Small intestine (tissue), 16 donors: ENCODE data around the gene DVL3. TPM values are rescaled to one million over a fixed set of nuclear protein-coding genes. Genes with fewer than 3 reads are reported as not detected.
"Not testable (repeated sequence)": the region's sequence is repeated elsewhere in the genome, so short reads cannot be mapped to it uniquely, and the experiment has no call there.

ENCODE experiments used
- DNase-seq, 2 donors: peaks; one replicate each; pipeline versions ENCODE4 v3.0.0 to v3.0.0-alpha.2; 2013
- FAIRE-seq: peaks from 2 replicates; lab custom pipeline; 2012; peaks lifted over from hg19 to GRCh38; lab: Jason Lieb, UNC
- H3K27ac ChIP-seq, 3 donors: one replicate each; pipeline ENCODE4 v1.5.1; 2013; ENCODE audit warnings: low read length in 2 of 3, mild to moderate bottlenecking in 2 of 3, control low read depth in 1 of 3, inconsistent platforms in 1 of 3, low read depth in 1 of 3, moderate library complexity in 1 of 3
- H3K27me3 ChIP-seq, 3 donors: one replicate each; pipeline ENCODE4 v1.6.1; 2013; ENCODE audit warnings: low read length in 3 of 3, inconsistent platforms in 1 of 3; ENCODE audit not compliant: control insufficient read depth in 3 of 3, insufficient read depth in 3 of 3
- H3K36me3 ChIP-seq, 3 donors: one replicate each; pipeline ENCODE4 v1.6.1; 2013; ENCODE audit warnings: low read length in 3 of 3, inconsistent platforms in 1 of 3, low read depth in 1 of 3, mild to moderate bottlenecking in 1 of 3, moderate library complexity in 1 of 3; ENCODE audit not compliant: control insufficient read depth in 3 of 3, insufficient read depth in 2 of 3
- H3K4me1 ChIP-seq, 3 donors: one replicate each; pipeline ENCODE4 v1.6.1; 2013; ENCODE audit warnings: low read length in 2 of 3, inconsistent platforms in 1 of 3, low read depth in 1 of 3, mild to moderate bottlenecking in 1 of 3, moderate library complexity in 1 of 3; ENCODE audit not compliant: control insufficient read depth in 3 of 3, insufficient read depth in 2 of 3
- H3K4me3 ChIP-seq, 3 donors: one replicate each; pipeline ENCODE4 v1.5.1; 2013; ENCODE audit warnings: low read length in 3 of 3, control low read depth in 1 of 3, inconsistent platforms in 1 of 3, low read depth in 1 of 3, mild to moderate bottlenecking in 1 of 3, moderate library complexity in 1 of 3
- H3K9me3 ChIP-seq, 2 donors: one replicate each; pipeline ENCODE4 v1.6.1; 2013; ENCODE audit warnings: low read depth in 1 of 2, low read length in 1 of 2; ENCODE audit not compliant: control insufficient read depth in 2 of 2, insufficient read depth in 1 of 2
- WGBS, 3 donors: extraction: QIAGEN DNeasy Blood & Tissue Kit; methylation state at CpG; one replicate each; pipeline ENCODE4 v1.1.7; 2013; 5-methylcytosine and 5-hydroxymethylcytosine counted together
- long read RNA-seq, 10 donors: transcript quantifications; one replicate each; lab custom pipeline, GENCODE V29; 2026
- polyA plus RNA-seq, 4 donors: library from polyadenylated mRNA; stranded (reverse) in 3 of 4; unstranded in 1 of 4; fragments of 200-250 nt in 3 of 4; fragments of 120-200 nt in 1 of 4; gene quantifications; one replicate each; pipeline versions ENCODE4 v1.2.1 to v1.2.3, GENCODE V29; 2013
- donor health status: healthy with polysubstance abuse.
- donor health status: control.
- donor health status: control.
- donor health status: Bipolar disorder and iron deficiency.
- donor health status: healthy.

DVL3 gene
- 10 to 100 TPM; 33.5 to 69.6 (median 35.3) TPM for polyA plus RNA-seq
- long read RNA-seq, donor 1 = 0 reads
- long read RNA-seq, donor 2, full-length matches to known transcripts = 3 of 3 reads
- long read RNA-seq, donor 2, partial matches to known transcripts = 0 of 3 reads
- long read RNA-seq, donor 2, other reads (novel, unspliced or antisense) = 0 of 3 reads
- long read RNA-seq, donor 3, full-length matches to known transcripts = 3 of 17 reads
- long read RNA-seq, donor 3, partial matches to known transcripts = 14 of 17 reads
- long read RNA-seq, donor 3, other reads (novel, unspliced or antisense) = 0 of 17 reads
- long read RNA-seq, donor 4 = 0 reads
- long read RNA-seq, donor 5, full-length matches to known transcripts = 2 of 11 reads
- long read RNA-seq, donor 5, partial matches to known transcripts = 9 of 11 reads
- long read RNA-seq, donor 5, other reads (novel, unspliced or antisense) = 0 of 11 reads
- long read RNA-seq, donor 6, full-length matches to known transcripts = 4 of 18 reads
- long read RNA-seq, donor 6, partial matches to known transcripts = 14 of 18 reads
- long read RNA-seq, donor 6, other reads (novel, unspliced or antisense) = 0 of 18 reads
- long read RNA-seq, donor 7 = 0 reads
- long read RNA-seq, donor 8 = 0 reads
- long read RNA-seq, donor 9, full-length matches to known transcripts = 2 of 2 reads
- long read RNA-seq, donor 9, partial matches to known transcripts = 0 of 2 reads
- long read RNA-seq, donor 9, other reads (novel, unspliced or antisense) = 0 of 2 reads
- long read RNA-seq, donor 10, full-length matches to known transcripts = 3 of 28 reads
- long read RNA-seq, donor 10, partial matches to known transcripts = 25 of 28 reads
- long read RNA-seq, donor 10, other reads (novel, unspliced or antisense) = 0 of 28 reads

DNA sequence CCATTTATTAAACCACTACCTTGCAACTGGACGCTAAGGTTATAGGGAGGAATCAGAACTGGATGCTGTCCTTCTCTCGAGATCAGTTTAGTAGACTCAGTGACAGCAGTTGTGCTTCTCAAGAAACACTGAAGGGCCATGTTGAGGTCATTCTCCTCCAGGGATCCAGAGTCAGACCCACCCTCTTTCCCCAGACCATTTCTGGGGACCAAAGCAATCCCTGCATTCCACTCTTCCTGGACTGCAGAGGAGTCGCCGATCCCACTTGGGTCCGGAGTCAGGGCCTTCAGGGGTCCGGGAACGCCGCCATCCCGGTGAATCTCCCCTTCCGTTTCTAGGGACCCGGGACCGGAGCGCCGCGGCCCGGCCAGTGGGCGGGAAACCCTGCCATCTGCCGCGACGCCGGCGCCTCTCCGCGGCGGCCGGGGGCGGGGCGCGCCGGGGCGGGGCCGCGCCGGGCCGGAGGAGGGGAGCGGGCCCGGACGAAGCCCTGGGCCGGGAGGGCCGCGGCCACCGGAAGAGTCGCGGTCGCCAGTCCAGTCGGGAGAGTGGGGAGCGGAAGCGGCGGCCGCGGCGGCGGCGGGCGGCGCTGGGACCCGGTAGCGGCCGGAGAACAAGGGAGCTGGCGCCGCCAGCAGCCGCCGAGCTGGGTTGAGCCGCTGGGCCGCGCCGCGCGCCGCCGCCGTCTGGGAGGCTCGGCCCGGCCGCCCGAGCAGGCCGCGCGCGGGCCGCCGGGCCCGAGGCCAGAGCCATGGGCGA is at the start of gene DVL3:
TSS of gene DVL3 (plus strand) at position 493 of the 759 bp plus-strand sequence. CDS start at position 752, 259 bp downstream.
- Histone ChIP-seq H3K27me3 (no peaks in the 10 kb centered on the region), H3K27ac (peak within 1 kb of the TSS; percentile 61 to 96 (median 94)), H3K4me1 (peaks cover 3 to 13% (median 8%) of the 10 kb centered on the region in 3 donors), H3K9me3 (no peaks in the 10 kb centered on the region), H3K36me3 (peaks cover 0 to 8% (median 0%) of the 10 kb centered on the region in 3 donors), H3K4me3 (peak within 1 kb of the TSS; percentile 78 to 99 (median 97))
- 1% methylated on average over 41 to 84 of the region's 84 CpGs for WGBS, 3 donors
- peak; percentile 66 to 86 for DNase-seq
- no peak for FAIRE-seq

GRCh38 chr3:184110316-184110725 is 44.9 kb upstream of the DVL3 start:
- no peaks in the 10 kb centered on the region for H3K4me1 ChIP-seq
- 50 to 54% (median 54%) methylated on average over 7 of the region's 7 CpGs for WGBS, 3 donors
- H3K27ac ChIP-seq = no peak overlapping the region
- FAIRE-seq = no peak
- no peaks in the 10 kb centered on the region for H3K36me3 ChIP-seq
- peaks cover 0 to 6% (median 0%) of the 10 kb centered on the region in 3 donors for H3K27me3 ChIP-seq
- H3K4me3 ChIP-seq = no peak overlapping the region
- no peaks in the 10 kb centered on the region for H3K9me3 ChIP-seq
- peak in 1 of 2 donors; percentile 9 for DNase-seq

DNA sequence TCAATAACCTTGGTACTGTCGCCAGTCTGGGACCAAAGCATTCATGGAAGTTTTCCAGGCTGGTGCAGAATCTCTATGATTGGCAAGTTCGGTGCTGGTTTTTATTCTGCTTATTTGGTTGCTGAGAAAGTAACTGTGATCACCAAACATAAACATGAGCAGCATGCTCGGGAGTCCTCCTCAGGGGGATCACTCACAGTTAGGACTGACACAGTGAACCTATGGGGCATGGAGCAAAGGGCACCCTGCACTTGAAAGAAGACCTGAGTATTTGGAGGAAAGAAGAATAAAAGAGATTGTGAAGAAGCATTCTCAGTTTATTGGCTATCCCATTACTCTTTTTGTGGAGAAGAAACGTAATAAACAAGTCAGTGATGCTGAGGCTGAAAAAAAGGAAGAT is 39.2 kb upstream of the DVL3 start:
- 82 to 89% (median 86%) methylated on average over 4 of the region's 4 CpGs for WGBS, 3 donors
- no peak for FAIRE-seq
- DNase-seq = no peak

GRCh38 chr3:184117636-184118035 is 37.5 kb upstream of the DVL3 start:
- H3K27me3 ChIP-seq = no peaks in the 10 kb centered on the region
- H3K27ac ChIP-seq = no peak overlapping the region
- DNase-seq (no peak), FAIRE-seq (no peak)
- H3K36me3 ChIP-seq = no peaks in the 10 kb centered on the region
- no peaks in the 10 kb centered on the region for H3K9me3 ChIP-seq
- WGBS, 3 donors = 87 to 95% (median 93%) methylated on average over 6 of the region's 6 CpGs
- no peak overlapping the region for H3K4me3 ChIP-seq
- no peaks in the 10 kb centered on the region for H3K4me1 ChIP-seq

More for the DNA sequence above, 39.2 kb upstream of the DVL3 start:
- no peaks in the 10 kb centered on the region for H3K36me3 ChIP-seq
- H3K4me1 ChIP-seq = no peaks in the 10 kb centered on the region
- H3K9me3 ChIP-seq = no peaks in the 10 kb centered on the region
- no peak overlapping the region for H3K27ac ChIP-seq
- H3K4me3 ChIP-seq = no peak overlapping the region
- no peaks in the 10 kb centered on the region for H3K27me3 ChIP-seq

- DNase-seq, H3K36me3 ChIP-seq, H3K4me3 ChIP-seq, H3K4me1 ChIP-seq, H3K27ac ChIP-seq, H3K27me3 ChIP-seq, FAIRE-seq, H3K9me3 ChIP-seq: not testable (repeated sequence)
- 92 to 97% (median 93%) methylated on average over 8 of the region's 8 CpGs for WGBS, 3 donors
These were observed 34.1 kb upstream of the DVL3 start for GRCh38 chr3:184121031-184121430.

DNA sequence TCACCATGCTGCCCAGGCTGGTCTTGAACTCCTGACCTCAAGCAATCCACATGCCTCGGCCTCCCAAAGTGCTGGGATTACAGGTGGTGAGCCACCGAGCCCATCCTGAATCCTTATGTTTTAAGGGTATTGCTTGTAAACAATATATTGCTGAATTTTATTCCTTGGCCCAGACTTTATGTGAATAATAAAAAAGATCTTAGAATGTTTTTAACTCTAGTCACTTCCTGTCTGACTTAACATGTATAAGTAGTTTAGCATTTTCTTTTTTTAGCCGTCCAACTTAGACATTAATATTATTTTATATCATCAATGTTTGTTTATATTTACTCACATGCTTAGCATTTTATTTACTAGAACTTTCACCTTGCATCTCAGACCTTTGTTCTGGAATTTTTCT is 29.2 kb upstream of the DVL3 start:
- no peak for DNase-seq
- H3K27me3 ChIP-seq = no peaks in the 10 kb centered on the region
- H3K4me3 ChIP-seq = no peak overlapping the region
- H3K36me3 ChIP-seq = no peaks in the 10 kb centered on the region
- FAIRE-seq = no peak
- H3K4me1 ChIP-seq = no peaks in the 10 kb centered on the region
- no peak overlapping the region for H3K27ac ChIP-seq
- no peaks in the 10 kb centered on the region for H3K9me3 ChIP-seq
- 73 to 76% (median 73%) methylated on average over 3 of the region's 3 CpGs for WGBS, 3 donors

- H3K27ac ChIP-seq = no peak overlapping the region
- FAIRE-seq = no peak
- H3K36me3 ChIP-seq = no peaks in the 10 kb centered on the region
- no peaks in the 10 kb centered on the region for H3K27me3 ChIP-seq
- 17 to 36% (median 29%) methylated on average over 2 of the region's 2 CpGs for WGBS, 3 donors
- H3K9me3 ChIP-seq = no peaks in the 10 kb centered on the region
- DNase-seq = peak; percentile 29 to 31
- no peak overlapping the region for H3K4me3 ChIP-seq
- no peaks in the 10 kb centered on the region for H3K4me1 ChIP-seq
These were observed 26.2 kb upstream of the DVL3 start for GRCh38 chr3:184129012-184129411.

- no peak for DNase-seq
- H3K36me3 ChIP-seq = peaks cover 0 to 5% (median 2%) of the 10 kb centered on the region in 3 donors
- no peak overlapping the region for H3K27ac ChIP-seq
- no peak for FAIRE-seq
- peaks cover 4 to 16% (median 5%) of the 10 kb centered on the region in 3 donors for H3K4me1 ChIP-seq
- H3K27me3 ChIP-seq = no peaks in the 10 kb centered on the region
- H3K9me3 ChIP-seq = no peaks in the 10 kb centered on the region
- no peak overlapping the region for H3K4me3 ChIP-seq
- 94 to 96% (median 95%) methylated on average over 4 of the region's 4 CpGs for WGBS, 3 donors
These were observed 22.2 kb upstream of the DVL3 start for GRCh38 chr3:184132945-184133344.
